PFSK-1 (cell line): ENCODE measurements around the gene PCBP1.

Experiments
- FOXP2 ChIP-seq: optimal IDR thresholded peaks from 2 replicates; pipeline ENCODE3; 2011; ENCODE audit warnings: borderline replicate concordance, control low read depth, inconsistent platforms; ENCODE audit not compliant: insufficient read depth; ENCODE audit errors: extremely low read length, extremely low read depth
- POLR2AphosphoS5 ChIP-seq: IDR thresholded peaks from 2 replicates; pipeline ENCODE4 v1.6.1; 2012; ENCODE audit warnings: low read depth, mild to moderate bottlenecking, control low read depth, low read length, moderate library complexity
- SIN3A ChIP-seq: IDR thresholded peaks from 2 replicates; pipeline ENCODE4 v1.6.1; 2012; ENCODE audit warnings: mild to moderate bottlenecking, low read length, moderate library complexity, borderline replicate concordance; ENCODE audit not compliant: insufficient read depth
- TAF1 ChIP-seq: IDR thresholded peaks from 2 replicates; pipeline ENCODE4 v1.6.1; 2012; ENCODE audit warnings: low read length, control low read depth, borderline replicate concordance; ENCODE audit not compliant: insufficient read depth
- TF ChIP-seq, protein P1 (sequence below), 2 experiments: IDR thresholded peaks; 2 replicates each; pipeline versions ENCODE4 v1.6.1 to v1.8.0; 2011 to 2012; ENCODE audit warnings: low read depth in 2 of 2, low read length in 2 of 2, control low read depth in 1 of 2, inconsistent platforms in 1 of 2, mild to moderate bottlenecking in 1 of 2, moderate library complexity in 1 of 2; ENCODE audit not compliant: insufficient read depth in 1 of 2

PCBP1 gene

DNA sequence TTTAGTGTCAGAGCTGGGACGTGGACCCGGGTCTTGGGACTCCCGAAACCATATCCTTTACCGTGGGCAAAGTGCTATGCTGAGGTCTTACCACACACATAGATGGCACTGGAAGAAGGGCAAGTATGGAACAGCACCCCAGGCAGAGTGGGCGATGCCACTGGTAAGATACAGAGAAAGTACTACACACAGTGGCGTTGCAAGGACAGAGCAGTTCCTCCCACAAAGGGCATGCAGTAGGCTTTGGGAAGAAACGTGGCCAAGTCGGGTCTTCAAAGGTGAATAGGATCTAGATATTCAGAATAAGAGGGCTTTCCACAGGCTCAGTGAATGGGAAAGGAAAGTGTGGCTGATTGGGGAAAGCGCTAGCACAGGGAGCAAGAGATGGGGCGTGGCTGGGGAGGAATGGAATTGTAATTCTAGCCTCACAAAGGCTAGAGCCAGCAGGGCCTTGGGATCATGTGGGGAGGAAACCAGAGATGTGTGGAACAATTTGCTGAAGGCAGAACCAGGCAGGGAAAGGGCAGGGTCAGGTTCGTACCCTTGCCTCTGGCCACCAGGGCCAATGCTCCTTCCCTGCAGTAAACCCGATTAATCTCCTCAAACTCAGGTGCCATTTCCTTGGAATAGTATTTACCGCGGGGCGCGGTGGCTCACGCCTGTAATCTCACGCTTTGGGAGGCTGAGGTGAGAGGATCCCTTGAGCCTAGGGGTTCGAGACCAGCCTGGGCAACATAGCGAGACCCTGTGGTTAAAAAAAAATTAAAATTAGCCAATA lies 36.0 kb downstream of the PCBP1 start:
- no peak for TF ChIP-seq FOXP2
- TF ChIP-seq TAF1, result 0 out of 2 replicates have a peak, but pooled peaks have one; percentile 69
- TF ChIP-seq, protein P1, sequence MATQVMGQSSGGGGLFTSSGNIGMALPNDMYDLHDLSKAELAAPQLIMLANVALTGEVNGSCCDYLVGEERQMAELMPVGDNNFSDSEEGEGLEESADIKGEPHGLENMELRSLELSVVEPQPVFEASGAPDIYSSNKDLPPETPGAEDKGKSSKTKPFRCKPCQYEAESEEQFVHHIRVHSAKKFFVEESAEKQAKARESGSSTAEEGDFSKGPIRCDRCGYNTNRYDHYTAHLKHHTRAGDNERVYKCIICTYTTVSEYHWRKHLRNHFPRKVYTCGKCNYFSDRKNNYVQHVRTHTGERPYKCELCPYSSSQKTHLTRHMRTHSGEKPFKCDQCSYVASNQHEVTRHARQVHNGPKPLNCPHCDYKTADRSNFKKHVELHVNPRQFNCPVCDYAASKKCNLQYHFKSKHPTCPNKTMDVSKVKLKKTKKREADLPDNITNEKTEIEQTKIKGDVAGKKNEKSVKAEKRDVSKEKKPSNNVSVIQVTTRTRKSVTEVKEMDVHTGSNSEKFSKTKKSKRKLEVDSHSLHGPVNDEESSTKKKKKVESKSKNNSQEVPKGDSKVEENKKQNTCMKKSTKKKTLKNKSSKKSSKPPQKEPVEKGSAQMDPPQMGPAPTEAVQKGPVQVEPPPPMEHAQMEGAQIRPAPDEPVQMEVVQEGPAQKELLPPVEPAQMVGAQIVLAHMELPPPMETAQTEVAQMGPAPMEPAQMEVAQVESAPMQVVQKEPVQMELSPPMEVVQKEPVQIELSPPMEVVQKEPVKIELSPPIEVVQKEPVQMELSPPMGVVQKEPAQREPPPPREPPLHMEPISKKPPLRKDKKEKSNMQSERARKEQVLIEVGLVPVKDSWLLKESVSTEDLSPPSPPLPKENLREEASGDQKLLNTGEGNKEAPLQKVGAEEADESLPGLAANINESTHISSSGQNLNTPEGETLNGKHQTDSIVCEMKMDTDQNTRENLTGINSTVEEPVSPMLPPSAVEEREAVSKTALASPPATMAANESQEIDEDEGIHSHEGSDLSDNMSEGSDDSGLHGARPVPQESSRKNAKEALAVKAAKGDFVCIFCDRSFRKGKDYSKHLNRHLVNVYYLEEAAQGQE (IDR thresholded peaks at IDR 0.05; ENCODE audit: insufficient read depth in 1 of 2, low read depth in 2 of 2, low read length in 2 of 2), result 0 out of 4 replicates have a peak, but pooled peaks of 1 of the 2 experiments have one; percentile 6
- TF ChIP-seq SIN3A, result no peak
- peak; percentile 58 for TF ChIP-seq POLR2AphosphoS5

DNA sequence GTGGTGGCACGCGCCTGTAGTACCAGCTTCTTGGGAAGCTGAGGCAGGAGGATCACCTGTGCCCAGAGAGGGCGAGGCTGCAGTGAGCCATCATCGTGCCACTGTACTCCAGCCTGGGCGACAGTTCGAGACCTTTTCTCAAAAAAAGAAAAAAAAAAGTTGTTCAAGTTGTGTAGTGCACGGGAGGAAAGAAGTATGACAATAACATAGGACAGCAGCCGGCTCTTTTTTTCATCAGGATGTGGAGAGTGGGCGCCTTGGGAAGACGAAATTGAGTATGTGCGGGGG lies 36.5 kb downstream of the PCBP1 start:
- TF ChIP-seq POLR2AphosphoS5 (peak; percentile 31; the same call in 1 of the 2 replicates), TAF1 (0 out of 2 replicates have a peak, but pooled peaks have one; percentile 20), FOXP2 (no peak), SIN3A (no peak)
- TF ChIP-seq, protein P1 (IDR thresholded peaks at IDR 0.05; ENCODE audit: insufficient read depth in 1 of 2, low read depth in 2 of 2, low read length in 2 of 2), result no peak

DNA sequence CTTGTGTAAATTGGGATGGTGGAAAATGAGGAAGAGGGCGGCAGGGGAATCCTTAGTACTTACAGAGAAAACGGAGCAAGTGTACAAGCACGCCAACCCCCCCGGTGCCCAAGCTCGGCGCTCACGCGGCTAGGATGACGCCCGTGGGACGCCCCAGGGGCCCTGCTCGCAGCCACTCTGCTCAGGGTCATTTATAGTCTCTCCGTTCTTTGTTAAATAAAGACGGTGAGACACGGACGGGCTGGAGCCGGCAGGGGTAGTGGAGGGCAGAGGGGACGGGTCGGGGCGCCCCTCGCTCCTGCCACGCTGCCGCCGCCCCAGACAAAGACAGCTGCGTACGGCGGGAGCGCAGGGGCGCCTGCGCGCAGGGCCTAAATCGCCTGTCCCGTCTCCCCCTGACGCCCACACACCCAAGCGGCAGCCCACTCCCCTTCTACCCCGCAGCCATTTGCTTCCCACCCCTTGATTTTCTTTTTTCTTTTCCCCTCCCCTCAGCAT lies 37.8 kb downstream of the PCBP1 start:
- TF ChIP-seq TAF1 (0 out of 2 replicates have a peak, but pooled peaks have one; percentile 4), SIN3A (no peak), FOXP2 (no peak), POLR2AphosphoS5 (peak; percentile 40; the same call in 1 of the 2 replicates)
- TF ChIP-seq, protein P1 (IDR thresholded peaks at IDR 0.05; ENCODE audit: insufficient read depth in 1 of 2, low read depth in 2 of 2, low read length in 2 of 2), result no peak

DNA sequence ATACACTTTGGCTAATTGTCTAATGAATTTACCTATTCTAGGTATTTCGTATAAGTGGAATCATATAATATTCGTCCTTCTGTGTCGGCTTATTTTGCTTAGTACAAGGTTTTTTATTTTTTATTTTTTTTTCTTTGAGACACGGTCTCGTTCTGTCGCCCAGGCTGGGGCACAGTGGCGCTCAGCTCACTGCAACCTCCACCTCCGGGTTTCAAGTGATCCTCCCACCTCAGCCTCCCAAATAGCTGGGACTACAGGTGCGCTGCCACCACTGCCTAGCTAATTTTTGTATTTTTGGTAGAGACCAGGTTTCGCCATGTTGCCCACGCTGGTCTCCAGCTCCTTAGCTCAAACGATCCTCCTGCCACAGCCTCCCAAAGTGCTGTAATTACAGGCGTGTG lies 38.2 kb downstream of the PCBP1 start:
- TF ChIP-seq FOXP2 (no peak), SIN3A (no peak), POLR2AphosphoS5 (no peak), TAF1 (no peak)
- TF ChIP-seq, protein P1 (IDR thresholded peaks at IDR 0.05; ENCODE audit: insufficient read depth in 1 of 2, low read depth in 2 of 2, low read length in 2 of 2), result no peak
